Pancreas (tissue), 10 donors: ENCODE measurements around the gene GRIN3A. TPM values are rescaled to one million over a fixed set of nuclear protein-coding genes. Genes with fewer than 3 reads are reported as not detected.
"Not testable (repeated sequence)": the region's sequence is repeated elsewhere in the genome, so short reads cannot be mapped to it uniquely, and the experiment has no call there.

ENCODE experiments used
- ATAC-seq, 4 donors: fragments of 200-7000 bp; cut with Tn5 transposase; one replicate each; pipeline versions ENCODE4 v1.8.0 to v1.9.1; 2020; ENCODE audit warnings: mild to moderate bottlenecking in 4 of 4, moderate library complexity in 4 of 4
- DNase-seq, 6 donors: peaks; one replicate each; pipeline ENCODE4 v3.0.0-alpha.2; 2020
- FAIRE-seq: peaks from 2 replicates; lab custom pipeline; 2012; peaks lifted over from hg19 to GRCh38; lab: Jason Lieb, UNC
- H3K27ac ChIP-seq, 4 donors: fragments of 200-600 bp; sonication (generic); 1 replicate in 3 of 4; 2 replicates in 1 of 4; pipeline versions ENCODE4 v1.5.0 to v1.8.0; 2020
- H3K27me3 ChIP-seq, 4 donors: fragments of 200-600 bp; one replicate each; pipeline ENCODE4 v1.8.0; 2021
- H3K36me3 ChIP-seq, 3 donors: fragments of 200-600 bp; sonication (generic) in 1 of 3; one replicate each; pipeline versions ENCODE4 v1.5.0 to v1.8.0; 2020 to 2021
- H3K4me1 ChIP-seq, 3 donors: fragments of 200-600 bp; one replicate each; pipeline ENCODE4 v1.8.0; 2021
- H3K4me3 ChIP-seq, 4 donors: fragments of 200-600 bp; sonication (generic) in 2 of 4; one replicate each; pipeline versions ENCODE4 v1.5.0 to v1.8.0; 2020 to 2021
- H3K9me3 ChIP-seq, 4 donors: fragments of 200-600 bp; one replicate each; pipeline ENCODE4 v1.8.0; 2021
- WGBS, 2 donors: extraction: QIAGEN DNeasy Blood & Tissue Kit; methylation state at CpG; one replicate each; pipeline ENCODE4 v1.1.7; 2013; 5-methylcytosine and 5-hydroxymethylcytosine counted together
- intact Hi-C, 3 donors: fragments of 100-400 bp; cut with DNase I; formaldehyde crosslinking; loops; one replicate each; pipeline versions ENCODE4 v1.11.1 to v1.14.2; 2022
- polyA plus RNA-seq, 2 donors: library from polyadenylated mRNA; stranded (reverse); fragments of 200-250 nt; gene quantifications; one replicate each; pipeline ENCODE4 v1.2.3, GENCODE V29; 2013
- total RNA-seq, 6 donors: library from RNA; stranded (reverse); fragmentation: NEBNext Ultra II Directional in 4 of 6; extraction: Animal tissue kit (Norgen Biotek cat#: 25700) in 4 of 6; gene quantifications; one replicate each; pipeline versions ENCODE4 v1.2.1 to v1.2.4, GENCODE V29; 2021 to 2023
- TF ChIP-seq, protein P1 (sequence below), 4 donors: fragments of 200-600 bp; sonication (generic) in 3 of 4; IDR thresholded peaks; one replicate each; pipeline versions ENCODE4 v1.5.0 to v1.8.0; 2021; ENCODE audit warnings: antibody characterized with exemption in 4 of 4
- donor health status: healthy with polysubstance abuse.
- donor health status: DM: no; HTN: no; CAD: no; lungs with moderate emphysema.
- donor health status: DM: no; HTN: no; CAD: no.
- donor health status: control.
- donor health status: control.
- donor health status: Bipolar disorder and iron deficiency.
- donor health status: DM: yes; HTN: yes; CAD: no.
- donor health status: DM: no; HTN: no; CAD: no.
- donor health status: DM: no; HTN: no; CAD: no.
- donor health status: DM: yes; HTN: yes; CAD: no.

GRIN3A gene
- total and polyA plus RNA-seq, 8 donors, result under 0.01 to 0.09 (median 0.05) TPM; not detected in 2

DNA sequence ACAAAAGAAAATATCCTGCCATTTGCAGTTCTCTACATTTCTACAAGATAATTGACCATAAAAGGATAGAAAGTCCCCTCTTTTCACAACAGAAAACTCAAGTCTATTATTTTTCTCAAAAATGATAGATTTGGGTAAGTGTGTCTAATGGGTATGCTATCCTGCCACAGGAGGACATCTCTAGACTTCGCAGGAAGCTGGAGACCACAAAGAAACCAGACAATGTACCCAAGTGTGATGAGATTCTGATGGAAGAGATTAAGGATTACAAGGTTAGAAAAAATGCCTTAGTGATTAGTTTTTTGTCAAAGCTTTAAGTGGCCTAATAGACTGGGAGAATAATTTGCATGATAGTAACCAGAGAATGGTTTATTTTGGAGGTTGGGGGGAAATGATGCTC is 176.7 kb downstream of the GRIN3A start:
- TF ChIP-seq, protein P1, sequence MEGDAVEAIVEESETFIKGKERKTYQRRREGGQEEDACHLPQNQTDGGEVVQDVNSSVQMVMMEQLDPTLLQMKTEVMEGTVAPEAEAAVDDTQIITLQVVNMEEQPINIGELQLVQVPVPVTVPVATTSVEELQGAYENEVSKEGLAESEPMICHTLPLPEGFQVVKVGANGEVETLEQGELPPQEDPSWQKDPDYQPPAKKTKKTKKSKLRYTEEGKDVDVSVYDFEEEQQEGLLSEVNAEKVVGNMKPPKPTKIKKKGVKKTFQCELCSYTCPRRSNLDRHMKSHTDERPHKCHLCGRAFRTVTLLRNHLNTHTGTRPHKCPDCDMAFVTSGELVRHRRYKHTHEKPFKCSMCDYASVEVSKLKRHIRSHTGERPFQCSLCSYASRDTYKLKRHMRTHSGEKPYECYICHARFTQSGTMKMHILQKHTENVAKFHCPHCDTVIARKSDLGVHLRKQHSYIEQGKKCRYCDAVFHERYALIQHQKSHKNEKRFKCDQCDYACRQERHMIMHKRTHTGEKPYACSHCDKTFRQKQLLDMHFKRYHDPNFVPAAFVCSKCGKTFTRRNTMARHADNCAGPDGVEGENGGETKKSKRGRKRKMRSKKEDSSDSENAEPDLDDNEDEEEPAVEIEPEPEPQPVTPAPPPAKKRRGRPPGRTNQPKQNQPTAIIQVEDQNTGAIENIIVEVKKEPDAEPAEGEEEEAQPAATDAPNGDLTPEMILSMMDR (IDR thresholded peaks at IDR 0.05), result no peak
- DNase-seq, result no peak
- Histone ChIP-seq H3K4me3 (no peak overlapping the region), H3K36me3 (peaks cover 0 to 67% (median 18%) of the 10 kb centered on the region in 3 donors), H3K4me1 (no peaks in the 10 kb centered on the region), H3K9me3 (no peaks in the 10 kb centered on the region), H3K27ac (no peak overlapping the region), H3K27me3 (no peaks in the 10 kb centered on the region)
- intact Hi-C loops, result no loop called here
- FAIRE-seq, result no peak
- WGBS, 2 donors, result 94 to 96% methylated on average over 1 of the region's 1 CpG
- no peak for ATAC-seq

DNA sequence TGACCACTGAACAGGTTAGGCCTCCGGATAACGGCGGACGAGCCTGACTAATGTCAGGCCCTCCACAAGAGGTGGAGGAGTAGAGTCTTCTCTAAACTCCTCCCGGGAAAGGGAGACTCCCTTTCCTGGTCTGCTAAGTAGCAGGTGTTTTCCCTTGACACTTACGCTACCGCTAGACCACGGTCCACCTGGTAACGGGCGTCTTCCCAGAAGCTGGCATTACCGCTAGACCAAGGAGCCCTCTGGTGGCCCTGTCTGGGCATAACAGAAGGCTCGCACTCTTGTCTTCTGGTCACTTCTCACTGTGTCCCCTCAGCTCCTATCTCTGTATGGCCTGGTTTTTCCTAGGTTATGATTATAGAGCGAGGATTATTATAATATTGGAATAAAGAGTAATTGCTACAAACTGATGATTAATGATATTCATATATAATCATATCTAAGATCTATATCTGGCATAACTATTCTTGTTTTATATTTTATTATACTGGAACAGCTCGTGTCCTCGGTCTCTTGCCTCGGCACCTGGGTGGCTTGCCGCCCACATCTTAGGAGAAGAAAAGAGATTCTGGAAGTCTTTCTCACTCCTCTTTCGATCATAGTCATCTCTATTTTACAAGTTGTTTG is 188.9 kb downstream of the GRIN3A start:
- H3K4me1 ChIP-seq, H3K4me3 ChIP-seq, H3K27me3 ChIP-seq, ATAC-seq, H3K27ac ChIP-seq, H3K9me3 ChIP-seq, DNase-seq, FAIRE-seq, intact Hi-C loops: not testable (repeated sequence)
- 81% methylated on average over 17 of the region's 18 CpGs for WGBS, 2 donors
- peaks cover 0 to 72% (median 36%) of the 10 kb centered on the region in 3 donors for H3K36me3 ChIP-seq

DNA sequence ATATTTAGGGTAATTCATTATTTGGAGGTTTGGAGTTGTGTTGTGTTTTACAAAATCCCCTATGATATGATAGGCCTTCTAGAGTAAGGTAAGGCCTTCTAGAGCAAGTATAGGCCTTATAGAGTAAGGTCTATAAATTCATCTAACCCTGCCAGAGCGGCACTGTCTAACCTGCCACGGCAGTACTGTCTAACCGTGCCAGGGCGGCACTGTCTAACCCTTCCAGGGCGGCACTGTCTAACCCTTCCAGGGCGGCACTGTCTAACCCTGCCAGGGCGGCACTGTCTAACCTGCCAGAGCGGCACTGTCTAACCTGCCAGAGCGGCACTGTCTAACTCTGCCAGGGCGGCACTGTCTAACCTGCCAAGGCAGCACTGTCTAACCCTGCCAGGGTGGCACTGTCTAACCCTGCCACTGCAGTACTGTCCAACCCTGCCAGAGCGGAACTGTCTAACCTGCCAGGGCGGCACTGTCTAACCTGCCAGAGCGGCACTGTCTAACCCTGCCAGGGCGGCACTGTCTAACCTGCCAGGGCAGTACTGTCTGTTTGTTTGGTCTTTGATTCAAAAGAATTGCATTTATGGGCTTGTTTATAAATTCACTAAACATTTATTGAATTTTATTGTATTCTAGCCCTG is 195.2 kb downstream of the GRIN3A start:
- TF ChIP-seq, protein P1 (IDR thresholded peaks at IDR 0.05), result no peak
- Histone ChIP-seq H3K4me3 (no peak overlapping the region), H3K4me1 (no peaks in the 10 kb centered on the region), H3K9me3 (no peaks in the 10 kb centered on the region), H3K36me3 (peaks cover 0 to 40% (median 28%) of the 10 kb centered on the region in 3 donors), H3K27ac (no peak overlapping the region), H3K27me3 (no peaks in the 10 kb centered on the region)
- no peak for DNase-seq
- FAIRE-seq, result no peak
- 96 to 97% methylated on average over 14 of the region's 14 CpGs for WGBS, 2 donors
- intact Hi-C loops, result no loop called here
- no peak for ATAC-seq

DNA sequence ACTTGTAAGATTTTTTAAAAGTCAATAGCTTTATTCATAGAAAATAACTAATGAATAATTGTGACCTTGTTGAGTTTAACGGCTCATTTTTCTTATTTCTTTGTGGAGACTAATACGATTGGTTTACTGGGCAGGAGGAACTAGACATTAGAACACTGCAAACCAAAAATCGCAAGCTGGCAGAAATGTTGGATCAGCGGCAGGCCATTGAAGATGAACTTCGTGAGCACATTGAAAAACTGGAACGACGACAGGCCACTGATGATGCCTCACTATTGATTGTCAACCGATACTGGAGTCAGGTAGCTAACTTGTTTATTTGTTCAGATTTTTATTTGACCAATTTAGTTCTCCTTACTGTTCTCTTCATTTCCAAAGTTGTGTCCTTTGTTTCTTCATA is 198.4 kb downstream of the GRIN3A start:
- peaks cover 0 to 5% (median 0%) of the 10 kb centered on the region in 3 donors for H3K4me1 ChIP-seq
- no peaks in the 10 kb centered on the region for H3K27me3 ChIP-seq
- WGBS, 2 donors, result 80 to 81% methylated on average over 8 of the region's 8 CpGs
- DNase-seq (no peak), FAIRE-seq (no peak), ATAC-seq (no peak)
- peaks cover 0 to 11% (median 2%) of the 10 kb centered on the region in 3 donors for H3K36me3 ChIP-seq
- intact Hi-C loops, result no loop called here
- H3K27ac ChIP-seq, result no peak overlapping the region
- no peak overlapping the region for H3K4me3 ChIP-seq
- TF ChIP-seq, protein P1 (IDR thresholded peaks at IDR 0.05), result no peak
- no peaks in the 10 kb centered on the region for H3K9me3 ChIP-seq

DNA sequence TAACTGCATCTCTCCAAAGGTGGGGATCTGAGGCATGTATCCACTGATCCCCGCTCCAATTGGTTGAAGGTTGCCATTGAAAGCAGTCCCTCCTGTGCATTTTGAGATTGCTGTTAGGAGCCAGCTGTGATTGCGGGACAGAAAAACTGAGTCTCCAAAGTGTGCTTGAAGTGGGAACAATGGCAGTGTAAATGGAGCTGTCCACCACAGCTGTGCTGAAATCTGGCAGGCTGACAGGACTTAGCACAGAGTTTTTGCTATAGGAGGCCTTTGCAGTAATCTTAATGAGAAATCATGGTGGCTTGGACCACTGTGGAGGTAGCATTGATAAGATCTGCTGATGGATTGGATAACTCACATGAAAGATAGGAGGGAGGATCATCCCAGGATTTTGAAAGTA is 201.5 kb downstream of the GRIN3A start:
- Histone ChIP-seq H3K36me3 (peaks cover 0 to 10% (median 0%) of the 10 kb centered on the region in 3 donors), H3K27me3 (no peaks in the 10 kb centered on the region), H3K4me3 (no peak overlapping the region), H3K27ac (no peak overlapping the region), H3K4me1 (peaks cover 0 to 16% (median 11%) of the 10 kb centered on the region in 3 donors), H3K9me3 (no peaks in the 10 kb centered on the region)
- FAIRE-seq (no peak), ATAC-seq (no peak), DNase-seq (no peak)
- TF ChIP-seq, protein P1 (IDR thresholded peaks at IDR 0.05), result no peak
- intact Hi-C loops, result no loop called here
- WGBS, 2 donors, result 95 to 97% methylated on average over 2 of the region's 2 CpGs
